Mesodermal cell (in vitro differentiated cells): Measurements from ENCODE around the gene ENGASE. TPM values are rescaled to one million over a fixed set of nuclear protein-coding genes. Genes with fewer than 3 reads are reported as not detected.
A peak's percentile ranks its signal among the peaks of the same experiment; 100 is the strongest.
"Not testable (repeated sequence)": the region's sequence is repeated elsewhere in the genome, so short reads cannot be mapped to it uniquely, and the experiment has no call there.

Source experiments
- H3K27ac ChIP-seq: 2 replicates; pipeline ENCODE4 v1.7.0; 2013; ENCODE audit warnings: mild to moderate bottlenecking, low read depth, low read length, moderate library complexity; ENCODE audit not compliant: severe bottlenecking
- H3K36me3 ChIP-seq: 2 replicates; pipeline ENCODE4 v1.7.1; 2013; ENCODE audit warnings: mild to moderate bottlenecking, low read length, moderate library complexity; ENCODE audit not compliant: control insufficient read depth, insufficient read depth
- H3K4me1 ChIP-seq: one replicate; pipeline ENCODE4 v1.7.1; 2013; ENCODE audit warnings: mild to moderate bottlenecking, low read length; ENCODE audit not compliant: insufficient read depth, control insufficient read depth, poor library complexity, severe bottlenecking
- H3K4me3 ChIP-seq: 2 replicates; pipeline ENCODE4 v1.7.0; 2013; ENCODE audit warnings: low read length, control low read depth, mild to moderate bottlenecking; ENCODE audit not compliant: insufficient read depth, poor library complexity, severe bottlenecking; ENCODE audit errors: extremely low read depth
- H3K9me3 ChIP-seq: 2 replicates; pipeline ENCODE4 v1.7.1; 2013; ENCODE audit warnings: mild to moderate bottlenecking, low read length, moderate library complexity; ENCODE audit not compliant: control insufficient read depth
- WGBS, 2 experiments: methylation state at CpG; one replicate each; pipeline ENCODE4 v1.1.5; 2013; ENCODE audit warnings: missing lambda C conversion rate in 2 of 2; ENCODE audit not compliant: insufficient coverage in 2 of 2; 5-methylcytosine and 5-hydroxymethylcytosine counted together
- polyA plus RNA-seq, 2 experiments: library from polyadenylated mRNA; stranded (reverse); fragments of 50-300 nt; gene quantifications; one replicate each; pipeline ENCODE4 v1.2.3, GENCODE V29; 2013

The ENGASE gene
- polyA plus RNA-seq (2013, experiment 1 of 2), result 23.1 TPM
- 18.7 TPM for polyA plus RNA-seq (2013, experiment 2 of 2)

DNA sequence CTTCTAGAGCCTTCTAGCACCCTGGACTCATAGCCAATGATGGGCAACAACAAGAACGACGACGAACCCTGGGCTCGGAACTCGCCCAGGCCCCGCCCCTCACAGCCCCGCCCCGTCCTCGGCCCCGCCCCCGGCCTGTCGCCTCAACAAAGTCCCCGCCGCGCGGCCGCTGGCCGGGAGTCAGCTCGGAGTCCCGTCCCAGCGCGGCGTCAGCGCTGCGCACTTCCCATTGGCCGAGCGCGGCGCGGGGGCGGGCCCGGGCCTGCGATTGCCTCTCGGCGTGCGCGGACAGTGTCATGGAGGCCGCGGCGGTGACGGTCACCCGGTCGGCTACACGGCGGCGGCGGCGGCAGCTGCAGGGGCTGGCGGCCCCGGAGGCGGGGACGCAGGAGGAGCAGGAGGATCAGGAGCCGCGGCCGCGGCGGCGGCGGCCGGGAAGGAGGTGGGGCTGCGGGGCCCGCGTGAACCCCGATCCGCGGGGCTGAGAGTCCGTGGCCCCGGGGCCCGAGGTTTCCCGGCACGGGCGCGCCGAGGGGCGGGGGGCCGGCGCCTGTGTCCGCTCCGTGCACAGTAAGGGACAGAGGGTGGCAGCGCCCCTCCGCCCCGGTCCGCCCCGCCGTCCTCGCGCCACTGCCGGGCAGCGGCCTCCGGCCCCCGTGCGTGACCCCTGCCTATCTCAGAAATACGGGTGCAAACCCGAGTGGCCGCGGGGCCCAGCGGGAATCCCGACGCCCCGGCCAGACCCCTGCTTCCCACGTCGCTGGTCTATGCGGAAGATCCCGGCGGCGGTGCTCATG lies at the start of gene ENGASE:
ENGASE (plus strand) TSS at position 176 of the 797 bp plus-strand sequence; CDS start at position 297, 121 bp downstream.
- no peak within 1 kb of the TSS for H3K27ac ChIP-seq
- peaks cover 5% of the 10 kb centered on the region for H3K4me1 ChIP-seq
- peaks cover 8% of the 10 kb centered on the region for H3K36me3 ChIP-seq
- H3K9me3 ChIP-seq, result no peaks in the 10 kb centered on the region
- 1% methylated on average over 74 to 76 of the region's 106 CpGs for WGBS, 2 experiments
- H3K4me3 ChIP-seq, result peak within 1 kb of the TSS; percentile 64

DNA sequence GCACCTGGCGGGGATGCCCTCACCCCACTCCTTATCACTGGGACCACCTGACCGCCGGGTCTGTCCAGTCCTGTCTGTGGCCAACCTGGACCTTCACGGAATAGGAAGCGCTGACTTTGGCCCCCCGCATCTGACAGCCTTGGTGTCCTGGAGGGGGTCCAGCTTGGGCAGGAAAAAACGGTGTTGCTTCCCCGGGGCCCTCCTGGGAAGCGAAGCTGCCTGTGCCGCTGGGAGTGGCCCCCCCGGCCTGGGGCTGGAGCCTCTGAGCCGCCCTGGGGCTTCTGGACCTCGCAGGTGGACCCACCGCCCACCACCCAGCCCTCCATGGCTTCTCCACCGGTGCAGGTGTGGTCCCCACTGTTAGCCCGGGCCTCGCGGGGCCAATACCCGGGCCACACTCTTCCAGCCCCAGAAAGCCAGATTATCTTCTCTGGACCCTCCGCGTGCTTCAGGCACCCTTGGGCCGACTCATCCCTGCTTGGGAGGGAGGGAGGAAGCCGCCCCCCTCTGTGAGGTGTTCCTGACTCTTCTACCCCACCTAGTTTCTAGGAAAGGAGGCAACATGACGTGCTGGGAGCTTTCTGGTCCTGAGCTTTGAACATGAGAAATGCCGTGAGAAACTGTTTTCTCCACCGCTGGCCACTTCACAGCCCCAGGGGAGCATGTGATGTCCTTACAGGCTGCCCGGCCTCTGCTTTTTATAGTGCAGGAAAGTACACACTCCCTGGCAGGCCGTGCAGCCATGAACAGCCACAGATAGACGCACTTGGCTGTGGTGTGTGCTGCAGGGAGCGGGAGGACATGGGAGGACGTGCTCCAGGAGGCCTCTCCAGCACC lies 49.5 kb upstream of the ENGASE start:
- H3K4me1 ChIP-seq, result peaks cover 32% of the 10 kb centered on the region
- H3K36me3 ChIP-seq, result no peaks in the 10 kb centered on the region
- no peaks in the 10 kb centered on the region for H3K9me3 ChIP-seq
- H3K4me3 ChIP-seq, result peak overlapping the region; percentile 43
- WGBS, 2 experiments, result 72 to 73% methylated on average over 26 to 29 of the region's 31 CpGs
- no peak overlapping the region for H3K27ac ChIP-seq

- 83 to 87% methylated on average over 10 to 12 of the region's 16 CpGs for whole genome bisulfite sequencing, 2 experiments
- H3K9me3 ChIP-seq, result no peaks in the 10 kb centered on the region
- H3K4me1 ChIP-seq, result peaks cover 32% of the 10 kb centered on the region
- no peak overlapping the region for H3K4me3 ChIP-seq
- no peaks in the 10 kb centered on the region for H3K36me3 ChIP-seq
- no peak overlapping the region for H3K27ac ChIP-seq
Measured at GRCh38 chr17:79026376-79027273, 48.0 kb upstream of the ENGASE start.

- Histone ChIP-seq H3K27ac (no peak overlapping the region), H3K4me1 (peaks cover 32% of the 10 kb centered on the region)
Measured at GRCh38 chr17:79027274-79027924, 47.2 kb upstream of the ENGASE start.

DNA sequence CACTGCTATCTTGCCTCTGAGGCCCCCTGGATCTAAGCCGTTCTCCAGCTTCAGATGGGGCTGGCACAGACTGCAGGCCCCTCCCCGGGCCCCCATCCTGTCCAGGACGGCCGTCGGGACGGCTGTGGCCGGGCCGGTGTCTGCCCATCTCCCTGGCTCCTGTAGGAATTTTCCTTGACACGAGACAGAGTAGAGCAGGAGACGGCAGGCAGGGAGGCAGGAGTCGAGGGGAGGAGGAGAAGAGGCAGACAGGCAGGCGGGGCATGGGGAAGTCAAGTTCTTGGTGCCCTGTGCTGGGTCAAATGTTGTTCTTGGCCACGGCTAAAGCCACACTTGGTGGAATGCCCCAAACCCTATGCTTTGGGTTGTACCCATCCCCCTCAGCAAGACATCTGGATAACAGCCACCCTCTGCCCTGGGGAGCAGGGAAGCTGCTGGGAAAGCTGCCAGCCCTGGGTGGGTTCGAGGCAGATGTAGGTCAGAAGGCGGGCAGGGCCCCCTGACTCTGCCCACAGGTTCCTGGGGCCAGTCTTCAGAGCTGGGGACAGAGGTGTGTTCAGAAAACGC lies 46.6 kb upstream of the ENGASE start:
- Histone ChIP-seq H3K9me3 (no peaks in the 10 kb centered on the region), H3K4me1 (peaks cover 32% of the 10 kb centered on the region), H3K36me3 (no peaks in the 10 kb centered on the region), H3K4me3 (no peak overlapping the region), H3K27ac (no peak overlapping the region)
- WGBS, 2 experiments, result 80 to 81% methylated on average over 9 to 15 of the region's 16 CpGs

More at GRCh38 chr17:79027274-79027924, 47.2 kb upstream of the ENGASE start:
- H3K36me3 ChIP-seq, result no peaks in the 10 kb centered on the region
- no peak overlapping the region for H3K4me3 ChIP-seq
- 55 to 67% methylated on average over 8 of the region's 10 CpGs for WGBS, 2 experiments
- no peaks in the 10 kb centered on the region for H3K9me3 ChIP-seq

- H3K27ac ChIP-seq, result no peak overlapping the region
- 86 to 90% methylated on average over 8 to 14 of the region's 17 CpGs for WGBS, 2 experiments
- H3K9me3 ChIP-seq, result no peaks in the 10 kb centered on the region
- H3K4me1 ChIP-seq, result peaks cover 29% of the 10 kb centered on the region
- H3K36me3 ChIP-seq, result no peaks in the 10 kb centered on the region
- H3K4me3 ChIP-seq, result no peak overlapping the region
Measured at GRCh38 chr17:79028496-79029326, 45.9 kb upstream of the ENGASE start.

- peaks cover 24% of the 10 kb centered on the region for H3K4me1 ChIP-seq
- no peaks in the 10 kb centered on the region for H3K36me3 ChIP-seq
- no peaks in the 10 kb centered on the region for H3K9me3 ChIP-seq
- no peak overlapping the region for H3K27ac ChIP-seq
- 92 to 94% methylated on average over 15 to 16 of the region's 16 CpGs for WGBS, 2 experiments
- H3K4me3 ChIP-seq, result no peak overlapping the region
Measured at GRCh38 chr17:79029327-79030009, 45.2 kb upstream of the ENGASE start.

GRCh38 chr17:79030636-79031035 lies 44.0 kb upstream of the ENGASE start:
- not testable (repeated sequence) for H3K36me3 ChIP-seq, H3K4me3 ChIP-seq, H3K9me3 ChIP-seq, H3K27ac ChIP-seq
- WGBS, 2 experiments, result 90 to 98% methylated on average over 10 to 11 of the region's 12 CpGs
- H3K4me1 ChIP-seq, result peaks cover 19% of the 10 kb centered on the region
